Vagina (tissue), 2 donors: ENCODE data around the gene REG1B.

ENCODE experiments used
- POLR2A ChIP-seq, 2 donors: fragments of 450-650 bp; IDR thresholded peaks; one replicate each; pipeline ENCODE4 v1.6.1; 2017; ENCODE audit warnings: antibody characterized with exemption in 2 of 2, mild to moderate bottlenecking in 2 of 2, moderate library complexity in 2 of 2
- TF ChIP-seq, protein P1 (sequence below), 3 experiments: fragments of 450-650 bp in 2 of 3; fragments of 200-600 bp in 1 of 3; sonication (generic) in 1 of 3; IDR thresholded peaks; one replicate each; pipeline ENCODE4 v1.5.1; 2017 to 2019; ENCODE audit warnings: antibody characterized with exemption in 3 of 3, mild to moderate bottlenecking in 2 of 3, moderate library complexity in 2 of 3

DNA sequence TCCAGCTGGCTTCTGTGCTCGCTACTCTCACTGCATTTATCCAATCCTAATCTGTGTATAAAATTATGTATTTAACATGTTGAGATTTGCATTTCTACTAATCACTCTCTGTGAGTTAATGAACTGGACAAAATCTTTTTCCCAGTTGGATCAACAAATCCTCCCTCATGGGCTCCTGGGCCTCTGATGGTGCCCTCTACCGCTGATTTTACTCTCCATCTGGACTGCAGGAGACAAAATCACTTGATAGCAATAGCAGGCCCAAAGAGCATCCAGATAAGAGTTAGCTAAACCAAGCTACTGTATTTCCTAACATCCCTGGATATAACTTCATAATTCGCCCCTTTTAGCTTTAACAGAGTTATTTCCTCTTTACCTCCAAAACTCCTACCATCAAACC, 47.8 kb downstream of the REG1B start:
- TF ChIP-seq POLR2A (IDR thresholded peaks at IDR 0.05), result no peak
- TF ChIP-seq, protein P1, sequence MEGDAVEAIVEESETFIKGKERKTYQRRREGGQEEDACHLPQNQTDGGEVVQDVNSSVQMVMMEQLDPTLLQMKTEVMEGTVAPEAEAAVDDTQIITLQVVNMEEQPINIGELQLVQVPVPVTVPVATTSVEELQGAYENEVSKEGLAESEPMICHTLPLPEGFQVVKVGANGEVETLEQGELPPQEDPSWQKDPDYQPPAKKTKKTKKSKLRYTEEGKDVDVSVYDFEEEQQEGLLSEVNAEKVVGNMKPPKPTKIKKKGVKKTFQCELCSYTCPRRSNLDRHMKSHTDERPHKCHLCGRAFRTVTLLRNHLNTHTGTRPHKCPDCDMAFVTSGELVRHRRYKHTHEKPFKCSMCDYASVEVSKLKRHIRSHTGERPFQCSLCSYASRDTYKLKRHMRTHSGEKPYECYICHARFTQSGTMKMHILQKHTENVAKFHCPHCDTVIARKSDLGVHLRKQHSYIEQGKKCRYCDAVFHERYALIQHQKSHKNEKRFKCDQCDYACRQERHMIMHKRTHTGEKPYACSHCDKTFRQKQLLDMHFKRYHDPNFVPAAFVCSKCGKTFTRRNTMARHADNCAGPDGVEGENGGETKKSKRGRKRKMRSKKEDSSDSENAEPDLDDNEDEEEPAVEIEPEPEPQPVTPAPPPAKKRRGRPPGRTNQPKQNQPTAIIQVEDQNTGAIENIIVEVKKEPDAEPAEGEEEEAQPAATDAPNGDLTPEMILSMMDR (IDR thresholded peaks at IDR 0.05), result no peak
